Measurements from ENCODE around the gene ARMCX2. TPM values are rescaled to one million over a fixed set of nuclear protein-coding genes. Genes with fewer than 3 reads are reported as not detected.

Gene ARMCX2
- total RNA-seq (ENCODE audit: low replicate concordance) = 59.8 and 72.9 TPM in 2 replicates

GRCh38 chrX:101659601-101660063, at the start of gene ARMCX2:
Gene ARMCX2, minus strand, starts transcription at chrX:101659850. Its CDS starts 2,262 bp downstream, at chrX:101657588.

GRCh38 chrX:101617211-101618191, 42.1 kb downstream of the ARMCX2 start, which contains the start of gene ARMCX6:
Gene ARMCX6, minus strand, starts transcription at chrX:101618000. Its CDS starts 1,380 bp downstream, at chrX:101616620.

Other genes with a start within 250 kb of the ARMCX2 start
- gene ARMCX4, start 174.4 kb downstream of the ARMCX2 start, total RNA-seq (ENCODE audit: low replicate concordance) = 3.5 and 3.9 TPM in 2 replicates
- 42.5 and 57.7 TPM in 2 replicates for gene ARMCX1, start 109.3 kb downstream of the ARMCX2 start, total RNA-seq (ENCODE audit: low replicate concordance)
- 38.6 and 42.5 TPM in 2 replicates for gene ARMCX6, start 41.9 kb downstream of the ARMCX2 start, total RNA-seq (ENCODE audit: low replicate concordance)
- gene ARMCX3, start 36.7 kb downstream of the ARMCX2 start, total RNA-seq (ENCODE audit: low replicate concordance) = 71.4 and 98.1 TPM in 2 replicates

Data from smooth muscle cell of the coronary artery (primary cell).